Kidney (tissue), 22 donors: ENCODE results near the gene RBBP9. TPM values are rescaled to one million over a fixed set of nuclear protein-coding genes. Genes with fewer than 3 reads are reported as not detected.

Experiments used
- DNase-seq, 5 donors: peaks; one replicate each; pipeline ENCODE4 v3.0.0-alpha.2; 2013 to 2020
- FAIRE-seq: peaks from 2 replicates; lab custom pipeline; 2012; peaks lifted over from hg19 to GRCh38; lab: Jason Lieb, UNC
- H3K27ac ChIP-seq, 2 donors: one replicate each; pipeline ENCODE4 v1.7.0; 2013; ENCODE audit warnings: low read depth in 2 of 2, low read length in 2 of 2, inconsistent platforms in 1 of 2
- H3K27me3 ChIP-seq: one replicate; pipeline ENCODE4 v1.7.1; 2013; ENCODE audit warnings: low read length, inconsistent platforms; ENCODE audit not compliant: control insufficient read depth, insufficient read depth
- H3K36me3 ChIP-seq, 3 donors: one replicate each; pipeline versions ENCODE4 v1.7.0 to v1.7.1; 2013; ENCODE audit warnings: low read length in 3 of 3, control low read depth in 1 of 3, inconsistent platforms in 1 of 3; ENCODE audit not compliant: insufficient read depth in 3 of 3, control insufficient read depth in 2 of 3
- H3K4me1 ChIP-seq, 3 donors: one replicate each; pipeline versions ENCODE4 v1.7.0 to v1.7.1; 2013; ENCODE audit warnings: low read length in 3 of 3, inconsistent platforms in 1 of 3, low read depth in 1 of 3; ENCODE audit not compliant: control insufficient read depth in 2 of 3, insufficient read depth in 2 of 3
- H3K4me3 ChIP-seq, 3 donors: one replicate each; pipeline versions ENCODE4 v1.7.0 to v1.8.1; 2013; ENCODE audit warnings: low read length in 3 of 3, control low read depth in 1 of 3, inconsistent platforms in 1 of 3
- H3K9ac ChIP-seq, 3 donors: one replicate each; pipeline versions ENCODE4 v1.7.0 to v1.7.1; 2013; ENCODE audit warnings: low read length in 3 of 3, control low read depth in 1 of 3, inconsistent platforms in 1 of 3
- H3K9me3 ChIP-seq, 3 donors: one replicate each; pipeline versions ENCODE4 v1.7.0 to v1.7.1; 2013; ENCODE audit warnings: low read length in 3 of 3, control low read depth in 1 of 3, inconsistent platforms in 1 of 3; ENCODE audit not compliant: control insufficient read depth in 2 of 3, insufficient read depth in 1 of 3
- CTCF ChIP-seq: IDR thresholded peaks from 3 replicates; pipeline ENCODE4 v1.5.1; 2012; ENCODE audit warnings: mild to moderate bottlenecking, moderate library complexity, borderline replicate concordance; ENCODE audit not compliant: insufficient read depth; ENCODE audit errors: extremely low read depth
- intact Hi-C: fragments of 100-400 bp; cut with DNase I; formaldehyde crosslinking; loops from one replicate; pipeline ENCODE4 v1.11.1; 2022
- long read RNA-seq, 10 donors: library from polyadenylated mRNA in 1 of 10; unstranded in 1 of 10; transcript quantifications; one replicate each; pipeline ENCODE4 v2.0.0 and lab custom pipeline, GENCODE V29; 2021 to 2026
- polyA plus RNA-seq: library from polyadenylated mRNA; stranded (reverse); fragments of 350-450 nt; fragmentation: Illumina TruSeq; extraction: RNeasy Lipid Tissue Mini Kit (QIAGEN cat#74804); gene quantifications from one replicate; pipeline ENCODE4 v1.2.3, GENCODE V29; 2014; ENCODE audit warnings: low read depth, low replicate concordance; ENCODE audit not compliant: insufficient read depth
- total RNA-seq: library from RNA; stranded (reverse); fragmentation: NEBNext Ultra II Directional; extraction: Animal tissue kit (Norgen Biotek cat#: 25700); gene quantifications from one replicate; pipeline ENCODE4 v1.2.1, GENCODE V29; 2021
- donor health status: control.
- donor health status: control.
- donor health status: control.
- donor health status: control.
- donor health status: control.
- donor health status: DM: yes; HTN: yes; CAD: no.
- donor health status: Normal renal cell carcinoma (clear cell type).

Gene RBBP9
- total RNA-seq (16.9 TPM), polyA plus RNA-seq (15.2 TPM)
- long read RNA-seq, donor 1, partial matches to known transcripts: 52 of 58 reads
- long read RNA-seq, donor 1, other reads (novel, unspliced or antisense): 0 of 58 reads
- long read RNA-seq, donor 2, transcript RBBP9-201 (5 exons, 3,861 nt): major isoform, 9 of 10 reads
- long read RNA-seq, donor 2, partial matches to known transcripts: 0 of 10 reads
- long read RNA-seq, donor 2, other reads (novel, unspliced or antisense): 0 of 10 reads
- long read RNA-seq, donor 3, transcript RBBP9-201 (5 exons, 3,861 nt): major isoform, 8 of 10 reads
- long read RNA-seq, donor 3, partial matches to known transcripts: 0 of 10 reads
- long read RNA-seq, donor 3, other reads (novel, unspliced or antisense): 0 of 10 reads
- long read RNA-seq, donor 4, transcript RBBP9-201 (5 exons, 3,861 nt): major isoform, 11 of 14 reads
- long read RNA-seq, donor 4, partial matches to known transcripts: 0 of 14 reads
- long read RNA-seq, donor 4, other reads (novel, unspliced or antisense): 0 of 14 reads
- long read RNA-seq, donor 5, partial matches to known transcripts: 0 of 2 reads
- long read RNA-seq, donor 5, other reads (novel, unspliced or antisense): 0 of 2 reads
- long read RNA-seq, donor 6, transcript RBBP9-201 (5 exons, 3,861 nt): major isoform, 8 of 10 reads
- long read RNA-seq, donor 6, partial matches to known transcripts: 0 of 10 reads
- long read RNA-seq, donor 6, other reads (novel, unspliced or antisense): 0 of 10 reads
- long read RNA-seq, donor 7, transcript RBBP9-201 (5 exons, 3,861 nt): major isoform, 8 of 9 reads
- long read RNA-seq, donor 7, partial matches to known transcripts: 0 of 9 reads
- long read RNA-seq, donor 7, other reads (novel, unspliced or antisense): 1 of 9 reads
- long read RNA-seq, donor 8, transcript RBBP9-201 (5 exons, 3,861 nt): major isoform, 14 of 15 reads
- long read RNA-seq, donor 8, partial matches to known transcripts: 0 of 15 reads
- long read RNA-seq, donor 8, other reads (novel, unspliced or antisense): 0 of 15 reads
- long read RNA-seq, donor 9, transcript RBBP9-201 (5 exons, 3,861 nt): major isoform, 15 of 18 reads
- long read RNA-seq, donor 9, partial matches to known transcripts: 0 of 18 reads
- long read RNA-seq, donor 9, other reads (novel, unspliced or antisense): 0 of 18 reads
- long read RNA-seq, donor 10, partial matches to known transcripts: 0 of 5 reads
- long read RNA-seq, donor 10, other reads (novel, unspliced or antisense): 0 of 5 reads

- Histone ChIP-seq H3K4me3 (peak within 1 kb of the TSS; percentile 73 to 95 (median 92)), H3K9ac (peak within 1 kb of the TSS; percentile 20 to 86 (median 81)), H3K36me3 (peaks cover 0 to 4% (median 0%) of the 10 kb centered on the region in 3 donors), H3K9me3 (no peaks in the 10 kb centered on the region), H3K27ac (no peak within 1 kb of the TSS), H3K4me1 (peaks cover 0 to 4% (median 0%) of the 10 kb centered on the region in 3 donors), H3K27me3 (no peaks in the 10 kb centered on the region)
- FAIRE-seq (no peak), DNase-seq (peak; percentile 90 to 96 (median 93))
- intact Hi-C loops: no loop called here
- no peak for TF ChIP-seq CTCF
Measured at GRCh38 chr20:18496740-18497592, at the start of gene RBBP9. Gene RBBP9, minus strand, starts transcription at chr20:18497225. Its CDS starts 58 bp downstream, at chr20:18497167.

- no peak overlapping the region for H3K4me3 ChIP-seq
- no peak for TF ChIP-seq CTCF
- peaks cover 2 to 24% (median 21%) of the 10 kb centered on the region in 3 donors for H3K36me3 ChIP-seq
- FAIRE-seq: no peak
- H3K27me3 ChIP-seq: no peaks in the 10 kb centered on the region
- peak in 1 of 5 donors; percentile 34 for DNase-seq
- peaks cover 0 to 2% (median 0%) of the 10 kb centered on the region in 3 donors for H3K4me1 ChIP-seq
- no peak overlapping the region for H3K9ac ChIP-seq
- intact Hi-C loops: no loop called here
- H3K27ac ChIP-seq: no peak overlapping the region
- H3K9me3 ChIP-seq: no peaks in the 10 kb centered on the region
Measured at GRCh38 chr20:18545566-18545965, 48.5 kb upstream of the RBBP9 start.

- no peak for DNase-seq
- FAIRE-seq: no peak
- Histone ChIP-seq H3K27ac (no peak overlapping the region), H3K9ac (no peak overlapping the region), H3K4me3 (no peak overlapping the region), H3K36me3 (peaks cover 2 to 24% (median 19%) of the 10 kb centered on the region in 3 donors), H3K9me3 (no peaks in the 10 kb centered on the region), H3K27me3 (no peaks in the 10 kb centered on the region), H3K4me1 (peaks cover 0 to 2% (median 0%) of the 10 kb centered on the region in 3 donors)
- no peak for TF ChIP-seq CTCF
- intact Hi-C loops: no loop called here
Measured at GRCh38 chr20:18543932-18544331, 46.9 kb upstream of the RBBP9 start.
